Activated CD4-positive, alpha-beta T cell treated with anti-CD3 and anti-CD28 coated beads, Interleukin-10, Interleukin-2, amounts not matched to agents 100 ng/mL and 50 ng/mL, durations not matched to agents 16 hours and 8 hours (primary cell): ENCODE data around the gene KLHL3.
"Not testable (repeated sequence)": the region's sequence is repeated elsewhere in the genome, so short reads cannot be mapped to it uniquely, and the experiment has no call there.

Experiments used
- DNase-seq: peaks from one replicate; pipeline ENCODE4 v3.0.0-alpha.2; 2020

KLHL3 gene

GRCh38 chr5:137735555-137736284 lies at the start of gene KLHL3:
KLHL3 (minus strand) TSS chr5:137736089; CDS start chr5:137735646, 443 bp downstream.
- DNase-seq = peak; percentile 42

GRCh38 chr5:137782984-137783536 lies 47.2 kb upstream of the KLHL3 start:
- DNase-seq = no peak

- DNase-seq = no peak
Measured at GRCh38 chr5:137782055-137782454, 46.2 kb upstream of the KLHL3 start.

- peak; percentile 11 for DNase-seq
Measured at GRCh38 chr5:137778772-137779564, 43.1 kb upstream of the KLHL3 start.

GRCh38 chr5:137767937-137768336 lies 32.0 kb upstream of the KLHL3 start:
- not testable (repeated sequence) for DNase-seq

- no peak for DNase-seq
Measured at GRCh38 chr5:137761566-137761965, 25.7 kb upstream of the KLHL3 start.

GRCh38 chr5:137760719-137761516 lies 25.0 kb upstream of the KLHL3 start:
- no peak for DNase-seq

GRCh38 chr5:137760294-137760693 lies 24.4 kb upstream of the KLHL3 start:
- DNase-seq = no peak

- DNase-seq = peak; percentile 54
Measured at GRCh38 chr5:137758715-137759306, 22.9 kb upstream of the KLHL3 start.

GRCh38 chr5:137758121-137758520 lies 22.2 kb upstream of the KLHL3 start:
- no peak for DNase-seq

- DNase-seq = no peak
Measured at GRCh38 chr5:137757634-137758033, 21.7 kb upstream of the KLHL3 start.

GRCh38 chr5:137754961-137755762 lies 19.3 kb upstream of the KLHL3 start:
- DNase-seq = no peak

GRCh38 chr5:137754188-137754960 lies 18.5 kb upstream of the KLHL3 start, which contains the start of gene HNRNPA0:
HNRNPA0 (minus strand) TSS chr5:137754363; CDS start chr5:137754066, 297 bp downstream.
- DNase-seq = peak; percentile 97

GRCh38 chr5:137753691-137754187 lies 17.9 kb upstream of the KLHL3 start:
- no peak for DNase-seq

GRCh38 chr5:137752905-137753690 lies 17.2 kb upstream of the KLHL3 start:
- DNase-seq = peak; percentile 58

- DNase-seq = peak; percentile 49
Measured at GRCh38 chr5:137751869-137752491, 16.1 kb upstream of the KLHL3 start.

GRCh38 chr5:137750436-137750835 lies 14.5 kb upstream of the KLHL3 start:
- no peak for DNase-seq

GRCh38 chr5:137747848-137748247 lies 12.0 kb upstream of the KLHL3 start:
- no peak for DNase-seq

- DNase-seq = peak; percentile 73
Measured at GRCh38 chr5:137743031-137743640, 7.2 kb upstream of the KLHL3 start.
